Ovary (tissue), 9 donors: Measurements from ENCODE around the gene PHF3. TPM values are rescaled to one million over a fixed set of nuclear protein-coding genes. Genes with fewer than 3 reads are reported as not detected.

Experiments
- DNase-seq, 5 donors: peaks; one replicate each; pipeline ENCODE4 v3.0.0-alpha.2; 2019 to 2020
- H3K27ac ChIP-seq, 2 donors: fragments of 200-600 bp; one replicate each; pipeline versions ENCODE4 v1.5.1 to v1.8.0; 2019 to 2022
- H3K27me3 ChIP-seq: fragments of 200-600 bp; one replicate; pipeline ENCODE4 v1.8.0; 2022
- H3K36me3 ChIP-seq: fragments of 200-600 bp; sonication (generic); one replicate; pipeline ENCODE4 v1.5.1; 2019
- H3K4me1 ChIP-seq: one replicate; pipeline ENCODE4 v1.8.1; 2013; ENCODE audit warnings: mild to moderate bottlenecking, moderate library complexity; ENCODE audit not compliant: insufficient read depth
- H3K4me3 ChIP-seq: fragments of 200-600 bp; sonication (generic); one replicate; pipeline ENCODE4 v1.5.1; 2017
- H3K9me3 ChIP-seq, 2 donors: fragments of 200-600 bp in 1 of 2; sonication (generic) in 1 of 2; one replicate each; pipeline versions ENCODE4 v1.5.1 to v1.8.1; 2013 to 2019; ENCODE audit warnings: mild to moderate bottlenecking in 1 of 2, moderate library complexity in 1 of 2
- EP300 ChIP-seq: sonication (generic); formaldehyde crosslinking; IDR thresholded peaks from one replicate; pipeline ENCODE4 v1.6.1; 2017; ENCODE audit warnings: antibody characterized with exemption
- POLR2A ChIP-seq: fragments of 450-650 bp; IDR thresholded peaks from one replicate; pipeline ENCODE4 v1.6.1; 2017; ENCODE audit warnings: antibody characterized with exemption, mild to moderate bottlenecking, moderate library complexity
- WGBS, 3 donors: extraction: QIAGEN DNeasy Blood & Tissue Kit in 1 of 3; methylation state at CpG; one replicate each; pipeline versions ENCODE4 v1.1.5 to v1.1.7; 2013 to 2017; 5-methylcytosine and 5-hydroxymethylcytosine counted together
- intact Hi-C, 4 donors: fragments of 100-400 bp; cut with DNase I; formaldehyde crosslinking; loops; one replicate each; pipeline versions ENCODE4 v1.11.0 to v1.15.1; 2022 to 2023
- polyA plus RNA-seq, 2 donors: library from polyadenylated mRNA; stranded (reverse); fragments of 200-250 nt in 1 of 2; fragments of 350-450 nt in 1 of 2; fragmentation: Illumina TruSeq in 1 of 2; extraction: RNeasy Lipid Tissue Mini Kit (QIAGEN cat#74804) in 1 of 2; gene quantifications; one replicate each; pipeline ENCODE4 v1.2.3, GENCODE V29; 2013 to 2014
- total RNA-seq, 7 donors: library from RNA; depleted of rRNA in 2 of 7; stranded (reverse); fragments of >200 nt in 2 of 7; fragmentation: NEBNext Ultra II Directional in 3 of 7; extraction: Animal tissue kit (Norgen Biotek cat#: 25700) in 3 of 7; gene quantifications; one replicate each; pipeline versions ENCODE4 v1.1.0 to v1.2.4, GENCODE V29; 2016 to 2023
- TF ChIP-seq, protein P1 (sequence below), 3 donors: fragments of 450-650 bp in 2 of 3; fragments of 200-600 bp in 1 of 3; IDR thresholded peaks; one replicate each; pipeline versions ENCODE4 v1.5.1 to v1.8.0; 2016 to 2022; ENCODE audit warnings: antibody characterized with exemption in 3 of 3, mild to moderate bottlenecking in 1 of 3
- donor health status: DM: no; HTN: no; CAD: no; lungs with moderate emphysema.
- donor health status: DM: no; HTN: no; CAD: no.
- donor health status: Bipolar disorder and iron deficiency.
- donor health status: DM: yes; HTN: yes; CAD: no.
- donor health status: DM: no; HTN: no; CAD: no.
- donor health status: DM: yes; HTN: yes; CAD: no.

Gene PHF3
- total and polyA plus RNA-seq, 9 donors = 25.3 to 83.7 (median 64.6) TPM

DNA sequence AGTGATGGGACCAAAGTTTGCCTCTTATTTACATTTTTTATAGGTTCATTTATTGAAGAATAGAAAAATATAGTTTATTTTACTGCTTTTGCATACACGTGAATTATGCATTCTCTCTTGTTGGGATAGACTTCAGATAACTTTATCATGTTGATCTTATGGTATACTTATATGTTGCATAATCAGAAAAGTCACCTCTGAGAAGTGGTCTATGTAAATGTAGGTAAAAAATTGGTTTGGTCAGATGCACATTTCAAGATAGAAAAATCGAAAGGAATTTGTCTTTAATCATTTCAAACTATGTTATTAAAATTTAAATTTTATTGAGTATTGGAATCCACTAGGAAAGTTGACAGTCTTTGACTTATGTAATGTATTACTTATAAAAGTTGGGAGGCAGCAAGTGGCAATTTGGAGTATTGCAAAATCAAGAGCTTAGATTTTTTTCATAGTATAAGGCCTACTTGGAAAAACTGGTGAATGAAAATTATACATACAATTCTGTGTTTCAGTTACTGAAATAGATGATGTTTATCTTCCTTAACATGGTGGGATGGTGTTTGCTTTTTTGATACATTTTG, 2.4 kb downstream of the PHF3 start:
- no peaks in the 10 kb centered on the region for H3K36me3 ChIP-seq
- WGBS, 3 donors = 31 to 41% (median 36%) methylated on average over 2 of the region's 2 CpGs

DNA sequence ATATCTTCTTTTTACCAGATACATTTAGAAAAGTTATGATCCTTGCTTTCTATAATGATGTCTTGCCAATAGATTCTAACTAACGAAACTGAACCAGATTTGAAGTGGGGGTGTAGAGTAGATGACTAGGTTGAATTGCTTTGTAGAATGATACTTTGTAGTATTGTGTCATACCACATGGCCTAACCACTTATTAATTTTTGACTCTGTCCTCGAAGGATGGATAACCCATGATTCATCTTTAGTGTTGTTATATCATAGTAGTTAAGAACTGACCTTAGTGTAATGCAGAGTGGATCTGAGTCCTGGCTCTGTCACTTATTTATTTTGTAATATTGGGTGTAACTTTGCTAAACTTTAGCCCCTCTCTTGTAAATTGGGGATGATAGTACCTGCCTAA, 4.5 kb downstream of the PHF3 start:
- Histone ChIP-seq H3K4me3 (no peak overlapping the region), H3K9me3 (no peaks in the 10 kb centered on the region), H3K27me3 (no peaks in the 10 kb centered on the region), H3K36me3 (no peaks in the 10 kb centered on the region), H3K27ac (no peak overlapping the region), H3K4me1 (peaks cover 16% of the 10 kb centered on the region)
- DNase-seq = no peak
- no peak for TF ChIP-seq POLR2A
- TF ChIP-seq EP300 = no peak
- TF ChIP-seq, protein P1, sequence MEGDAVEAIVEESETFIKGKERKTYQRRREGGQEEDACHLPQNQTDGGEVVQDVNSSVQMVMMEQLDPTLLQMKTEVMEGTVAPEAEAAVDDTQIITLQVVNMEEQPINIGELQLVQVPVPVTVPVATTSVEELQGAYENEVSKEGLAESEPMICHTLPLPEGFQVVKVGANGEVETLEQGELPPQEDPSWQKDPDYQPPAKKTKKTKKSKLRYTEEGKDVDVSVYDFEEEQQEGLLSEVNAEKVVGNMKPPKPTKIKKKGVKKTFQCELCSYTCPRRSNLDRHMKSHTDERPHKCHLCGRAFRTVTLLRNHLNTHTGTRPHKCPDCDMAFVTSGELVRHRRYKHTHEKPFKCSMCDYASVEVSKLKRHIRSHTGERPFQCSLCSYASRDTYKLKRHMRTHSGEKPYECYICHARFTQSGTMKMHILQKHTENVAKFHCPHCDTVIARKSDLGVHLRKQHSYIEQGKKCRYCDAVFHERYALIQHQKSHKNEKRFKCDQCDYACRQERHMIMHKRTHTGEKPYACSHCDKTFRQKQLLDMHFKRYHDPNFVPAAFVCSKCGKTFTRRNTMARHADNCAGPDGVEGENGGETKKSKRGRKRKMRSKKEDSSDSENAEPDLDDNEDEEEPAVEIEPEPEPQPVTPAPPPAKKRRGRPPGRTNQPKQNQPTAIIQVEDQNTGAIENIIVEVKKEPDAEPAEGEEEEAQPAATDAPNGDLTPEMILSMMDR (IDR thresholded peaks at IDR 0.05) = no peak
- WGBS, 3 donors = 36 to 56% (median 54%) methylated on average over 2 of the region's 2 CpGs
- intact Hi-C loops = no loop called here

More for the DNA sequence above, 2.4 kb downstream of the PHF3 start:
- Histone ChIP-seq H3K9me3 (no peaks in the 10 kb centered on the region), H3K4me1 (peaks cover 9% of the 10 kb centered on the region), H3K4me3 (peak overlapping the region; percentile 91), H3K27ac (no peak overlapping the region), H3K27me3 (no peaks in the 10 kb centered on the region)
- TF ChIP-seq EP300 (no peak), POLR2A (no peak)
- TF ChIP-seq, protein P1 (IDR thresholded peaks at IDR 0.05) = no peak
- intact Hi-C loops = loop anchor here in 1 of 4 donors (10.0 kb wide), 1 partner anchor 63 kb away; the partner anchor contains the start of genes LOC128125822 and PTP4A1
- no peak for DNase-seq

DNA sequence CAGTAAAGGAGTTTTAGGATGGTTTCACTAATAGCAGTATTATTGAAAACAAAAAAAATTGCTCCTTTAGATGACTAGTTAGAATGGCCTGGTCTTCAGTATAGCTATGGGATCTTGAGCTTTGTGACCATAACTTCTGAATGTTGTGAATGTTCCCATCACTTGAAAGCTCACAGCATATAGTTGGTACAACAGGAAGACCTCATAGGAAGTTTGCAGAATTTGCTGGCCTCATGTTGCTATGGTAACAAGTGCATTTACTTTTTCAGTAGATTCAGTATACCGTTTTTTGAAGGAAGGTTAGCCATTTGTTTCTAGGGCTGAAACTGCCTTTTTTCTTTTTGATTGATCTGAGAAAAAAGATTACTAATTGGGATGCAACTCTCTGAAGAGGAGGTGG, 8.3 kb downstream of the PHF3 start:
- peaks cover 18% of the 10 kb centered on the region for H3K4me1 ChIP-seq
- 6 to 17% (median 12%) methylated on average over 1 of the region's 1 CpG for WGBS, 3 donors
- no peaks in the 10 kb centered on the region for H3K9me3 ChIP-seq
- H3K27me3 ChIP-seq = no peaks in the 10 kb centered on the region
- no peak overlapping the region for H3K4me3 ChIP-seq
- no peaks in the 10 kb centered on the region for H3K36me3 ChIP-seq
- TF ChIP-seq, protein P1 (IDR thresholded peaks at IDR 0.05) = no peak
- TF ChIP-seq POLR2A = no peak
- TF ChIP-seq EP300 = no peak
- no peak overlapping the region for H3K27ac ChIP-seq
- intact Hi-C loops = no loop called here
- no peak for DNase-seq

DNA sequence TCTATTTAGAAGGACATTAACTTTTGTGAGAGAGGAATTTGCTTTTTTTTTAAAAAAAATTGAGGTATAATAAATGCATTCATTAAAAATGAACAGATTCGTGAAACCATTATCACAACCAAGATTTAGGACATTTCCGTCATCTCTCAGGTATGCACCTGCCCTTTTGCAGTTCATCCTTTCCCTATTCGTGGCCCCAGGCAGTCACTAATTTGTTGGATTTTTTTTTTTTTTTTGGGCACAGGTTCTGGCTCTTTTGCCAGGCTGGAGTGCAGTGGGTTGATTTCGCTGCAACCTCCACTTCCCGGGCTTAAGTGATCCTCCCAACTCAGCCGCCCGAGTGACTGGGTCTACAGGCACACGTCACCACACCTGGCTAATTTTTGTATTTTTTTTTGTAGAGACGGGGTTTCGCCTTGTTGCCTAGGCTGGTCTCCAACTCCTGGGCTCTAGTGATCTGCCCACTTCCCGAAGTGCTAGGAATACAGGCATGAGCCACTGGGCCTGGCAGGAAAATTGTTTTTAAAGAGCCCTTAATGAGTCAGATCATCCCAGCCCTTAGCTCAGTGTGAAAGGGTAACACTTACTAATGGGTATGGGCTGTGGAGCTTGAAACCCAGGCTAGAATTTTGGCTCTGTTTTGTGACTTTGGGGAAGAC, 9.2 kb downstream of the PHF3 start:
- DNase-seq = peak in 4 of 5 donors; percentile 20 to 42 (median 26)
- no peaks in the 10 kb centered on the region for H3K36me3 ChIP-seq
- WGBS, 3 donors = 57 to 77% (median 68%) methylated on average over 11 of the region's 11 CpGs
- H3K4me1 ChIP-seq = peaks cover 14% of the 10 kb centered on the region
- H3K4me3 ChIP-seq = no peak overlapping the region
- TF ChIP-seq EP300 = no peak
- H3K27ac ChIP-seq = no peak overlapping the region
- H3K27me3 ChIP-seq = no peaks in the 10 kb centered on the region
- intact Hi-C loops = no loop called here
- no peaks in the 10 kb centered on the region for H3K9me3 ChIP-seq

DNA sequence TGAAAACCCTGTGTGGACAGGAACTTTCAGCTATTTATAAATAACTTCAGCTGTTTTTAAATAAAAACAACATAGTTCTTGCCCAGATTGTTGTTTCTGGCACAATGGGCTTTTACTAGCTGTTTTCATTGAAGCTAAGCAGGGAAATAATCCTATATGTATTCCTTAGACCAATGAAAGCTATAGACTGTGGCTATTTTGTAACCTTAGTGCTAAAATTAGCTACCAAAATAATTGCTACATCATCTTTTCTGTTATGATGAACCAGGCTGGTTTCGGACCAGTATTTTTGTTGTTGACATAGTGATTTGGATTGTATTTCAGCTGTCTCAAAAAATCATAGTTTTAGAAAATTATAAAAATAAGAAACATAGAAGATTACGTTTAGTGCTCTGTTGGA, 13.7 kb downstream of the PHF3 start:
- TF ChIP-seq, protein P1 (IDR thresholded peaks at IDR 0.05) = no peak
- TF ChIP-seq EP300 (no peak), POLR2A (no peak)
- Histone ChIP-seq H3K27me3 (no peaks in the 10 kb centered on the region), H3K27ac (no peak overlapping the region), H3K9me3 (no peaks in the 10 kb centered on the region), H3K4me3 (no peak overlapping the region), H3K36me3 (no peaks in the 10 kb centered on the region), H3K4me1 (peaks cover 6% of the 10 kb centered on the region)
- WGBS, 3 donors = 19 to 35% (median 28%) methylated on average over 2 of the region's 2 CpGs
- intact Hi-C loops = no loop called here
- no peak for DNase-seq
